Fibroblast of villous mesenchyme (primary cell): ENCODE data around the gene COBL. TPM values are rescaled to one million over a fixed set of nuclear protein-coding genes. Genes with fewer than 3 reads are reported as not detected.

Source experiments
- DNase-seq: peaks from one replicate; pipeline ENCODE4 v3.0.0-alpha.2; 2010; ENCODE audit warnings: low read depth
- H3K4me3 ChIP-seq: 2 replicates; pipeline ENCODE4 v1.5.1; 2011; ENCODE audit warnings: low read depth, mild to moderate bottlenecking, low read length
- CTCF ChIP-seq: IDR thresholded peaks from 2 replicates; pipeline ENCODE4 v1.5.1; 2012; ENCODE audit warnings: low read depth, mild to moderate bottlenecking, low read length; ENCODE audit not compliant: insufficient read depth
- total RNA-seq: library from RNA; depleted of rRNA; stranded (reverse); fragments of >200 nt; gene quantifications from 2 replicates; pipeline ENCODE4 v1.2.3, GENCODE V29; 2012

COBL gene
- total RNA-seq, 1 donor, result not detected

- DNase-seq, result no peak
- TF ChIP-seq CTCF, result no peak
- H3K4me3 ChIP-seq, result no peak overlapping the region
Measured at GRCh38 chr7:50976064-50976463, 340.5 kb downstream of the COBL start.

GRCh38 chr7:50974240-50974639 is 342.4 kb downstream of the COBL start:
- DNase-seq, result no peak
- H3K4me3 ChIP-seq, result no peak overlapping the region
- no peak for TF ChIP-seq CTCF

- DNase-seq, result no peak
- TF ChIP-seq CTCF, result no peak
- H3K4me3 ChIP-seq, result no peak overlapping the region
Measured at GRCh38 chr7:50973814-50974213, 342.8 kb downstream of the COBL start.

GRCh38 chr7:50970092-50970491 is 346.5 kb downstream of the COBL start:
- TF ChIP-seq CTCF, result no peak
- no peak overlapping the region for H3K4me3 ChIP-seq
- DNase-seq, result no peak
